SK-N-SH (cell line): Measurements from ENCODE around the gene MAPKAP1. TPM values are rescaled to one million over a fixed set of nuclear protein-coding genes. Genes with fewer than 3 reads are reported as not detected.

Source experiments
- CTCF ChIA-PET: fragments of 300-600, 350-600 bp; formaldehyde crosslinking; extraction: SDS; loops from one replicate; lab custom pipeline; 2021; lab: Yijun Ruan, JAX
- POLR2A ChIA-PET: fragments of 350-600 bp; sonication (Branson Sonifier 250); formaldehyde crosslinking; extraction: SDS; loops from one replicate; lab custom pipeline; 2020; ENCODE audit warnings: antibody characterized with exemption, inconsistent platforms; lab: Yijun Ruan, JAX
- DNase-seq: peaks from one replicate; pipeline ENCODE4 v3.0.0; 2012
- H2AFZ ChIP-seq: fragments of 200-600 bp; sonication (generic); 2 replicates; pipeline ENCODE4 v1.8.1; 2016; ENCODE audit warnings: antibody characterized with exemption, mild to moderate bottlenecking, low read depth
- H3F3A ChIP-seq: fragments of 200-600 bp; sonication (generic); replicated peaks from 2 replicates; pipeline ENCODE3; 2016; ENCODE audit warnings: antibody characterized with exemption, mild to moderate bottlenecking; ENCODE audit not compliant: insufficient read depth
- H3K27ac ChIP-seq, 2 experiments: fragments of 200-500 bp in 1 of 2; fragments of 200-600 bp in 1 of 2; sonication (Bioruptor generic) in 1 of 2; sonication (generic), shearing (Covaris generic) in 1 of 2; 2 replicates each; pipeline versions ENCODE4 v1.5.1 to v1.6.1; 2014 to 2016; ENCODE audit warnings: low read depth in 2 of 2, inconsistent platforms in 1 of 2, low read length in 1 of 2, mild to moderate bottlenecking in 1 of 2, mixed read lengths in 1 of 2
- H3K27me3 ChIP-seq: fragments of 200-600 bp; sonication (generic), shearing (Covaris generic); 2 replicates; pipeline ENCODE4 v1.6.1; 2016; ENCODE audit warnings: mixed run types; ENCODE audit not compliant: insufficient read depth
- H3K36me3 ChIP-seq, 2 experiments: fragments of 200-500 bp in 1 of 2; fragments of 200-600 bp in 1 of 2; sonication (Bioruptor generic) in 1 of 2; sonication (generic) in 1 of 2; replicated peaks in 1 of 2; 2 replicates each; pipeline versions ENCODE3 to v1.5.1; 2014 to 2016; ENCODE audit warnings: low read length in 1 of 2, mild to moderate bottlenecking in 1 of 2; ENCODE audit not compliant: insufficient read depth in 2 of 2, control insufficient read depth in 1 of 2
- H3K4me1 ChIP-seq, 2 experiments: fragments of 200-500 bp in 1 of 2; fragments of 200-600 bp in 1 of 2; sonication (Bioruptor generic) in 1 of 2; sonication (generic), shearing (Covaris generic) in 1 of 2; 2 replicates each; pipeline versions ENCODE4 v1.5.1 to v1.6.1; 2014 to 2016; ENCODE audit warnings: low read depth in 1 of 2, low read length in 1 of 2, mixed run types in 1 of 2; ENCODE audit not compliant: insufficient read depth in 2 of 2, control insufficient read depth in 1 of 2
- H3K4me2 ChIP-seq: fragments of 200-600 bp; sonication (generic), shearing (Covaris generic); 2 replicates; pipeline ENCODE4 v1.6.1; 2017; ENCODE audit warnings: mixed run types
- H3K4me3 ChIP-seq, 2 experiments: fragments of 200-500 bp in 1 of 2; fragments of 200-600 bp in 1 of 2; sonication (Bioruptor generic) in 1 of 2; sonication (generic), shearing (Covaris generic) in 1 of 2; 2 replicates each; pipeline versions ENCODE4 v1.5.1 to v1.8.1; 2014 to 2016; ENCODE audit warnings: low read depth in 2 of 2, inconsistent platforms in 1 of 2, low read length in 1 of 2, mild to moderate bottlenecking in 1 of 2, mixed read lengths in 1 of 2, moderate library complexity in 1 of 2
- H3K79me2 ChIP-seq: fragments of 200-600 bp; sonication (generic); 2 replicates; pipeline ENCODE4 v1.8.1; 2017; ENCODE audit warnings: mild to moderate bottlenecking; ENCODE audit not compliant: insufficient read depth
- H3K9ac ChIP-seq: fragments of 200-600 bp; sonication (generic); 2 replicates; pipeline ENCODE4 v1.6.1; 2017; ENCODE audit warnings: mixed run types
- H3K9me2 ChIP-seq: fragments of 200-600 bp; sonication (generic); 2 replicates; pipeline ENCODE4 v1.6.1; 2017; ENCODE audit warnings: mixed run types
- H3K9me3 ChIP-seq: fragments of 200-600 bp; sonication (generic); 2 replicates; pipeline ENCODE4 v1.6.1; 2017; ENCODE audit warnings: mixed run types, mild to moderate bottlenecking, moderate library complexity
- H4K20me1 ChIP-seq: fragments of 200-600 bp; sonication (generic); 2 replicates; pipeline ENCODE4 v1.6.1; 2017; ENCODE audit warnings: mild to moderate bottlenecking, mixed run types; ENCODE audit not compliant: insufficient read depth
- CHD2 ChIP-seq: fragments of 150-350 bp; IDR thresholded peaks from 2 replicates; pipeline ENCODE4 v1.6.1; 2018; ENCODE audit warnings: low read length; ENCODE audit not compliant: partially characterized antibody
- EZH2phosphoT487 ChIP-seq: fragments of 200-600 bp; sonication (generic); IDR thresholded peaks from 2 replicates; pipeline ENCODE4 v1.6.1; 2017; ENCODE audit warnings: low read depth, mixed run types, mild to moderate bottlenecking, antibody characterized with exemption, moderate library complexity, borderline replicate concordance
- FOXJ3 ChIP-seq: sonication (generic); formaldehyde crosslinking; IDR thresholded peaks from 2 replicates; pipeline ENCODE4 v1.5.1; 2020; ENCODE audit warnings: mild to moderate bottlenecking, missing genetic modification reagents
- GABPA ChIP-seq: IDR thresholded peaks from 2 replicates; pipeline ENCODE4 v1.4.0; 2012; ENCODE audit warnings: low read depth, mild to moderate bottlenecking
- GATA2 ChIP-seq: sonication (generic); formaldehyde crosslinking; IDR thresholded peaks from 2 replicates; pipeline ENCODE4 v1.5.0; 2020; ENCODE audit warnings: mild to moderate bottlenecking, missing genetic modification reagents
- MEF2A ChIP-seq: IDR thresholded peaks from 2 replicates; pipeline ENCODE4 v1.4.0; 2012; ENCODE audit warnings: low read depth, borderline replicate concordance
- MXI1 ChIP-seq: IDR thresholded peaks from 2 replicates; pipeline ENCODE4 v1.6.1; 2012; ENCODE audit warnings: mild to moderate bottlenecking, low read depth, low read length, improper control_type of control experiment
- NRF1 ChIP-seq: IDR thresholded peaks from 2 replicates; pipeline ENCODE4 v1.6.1; 2012; ENCODE audit warnings: low read depth, mild to moderate bottlenecking, low read length
- POLR2AphosphoS5 ChIP-seq: IDR thresholded peaks from 2 replicates; pipeline ENCODE4 v1.6.1; 2012; ENCODE audit warnings: low read depth, low read length
- RCOR1 ChIP-seq: fragments of 150-350 bp; IDR thresholded peaks from 2 replicates; pipeline ENCODE4 v1.6.1; 2017; ENCODE audit warnings: antibody characterized with exemption, low read length
- RFX5 ChIP-seq: IDR thresholded peaks from 2 replicates; pipeline ENCODE4 v1.6.1; 2012; ENCODE audit warnings: mild to moderate bottlenecking, improper control_type of control experiment, low read length
- TCF12 ChIP-seq: IDR thresholded peaks from 2 replicates; pipeline ENCODE4 v1.4.0; 2012
- WGBS: methylation state at CpG from one replicate; pipeline ENCODE4 v1.1.6; 2017; ENCODE audit warnings: low lambda C conversion rate; 5-methylcytosine and 5-hydroxymethylcytosine counted together
- polyA plus RNA-seq, 3 experiments: library from polyadenylated mRNA; depleted of rRNA; stranded (reverse); fragments of >200 nt; gene quantifications; 2 replicates each; pipeline ENCODE4 v1.2.3, GENCODE V29; 2012
- TF ChIP-seq, protein P1 (sequence below): IDR thresholded peaks from 2 replicates; pipeline ENCODE4 v1.4.0; 2012; ENCODE audit warnings: low read depth, borderline replicate concordance
- TF ChIP-seq, protein P2 (sequence below): IDR thresholded peaks from 2 replicates; pipeline ENCODE4; 2012
- TF ChIP-seq, protein P3 (sequence below): IDR thresholded peaks from 2 replicates; pipeline ENCODE4 v1.6.1; 2012; ENCODE audit warnings: mild to moderate bottlenecking, low read depth, low read length, moderate library complexity
- TF ChIP-seq, protein P4 (sequence below): IDR thresholded peaks from 2 replicates; pipeline ENCODE4 v1.4.0; 2012; ENCODE audit warnings: low read depth, borderline replicate concordance
- TF ChIP-seq, protein P5 (sequence below): IDR thresholded peaks from 2 replicates; pipeline ENCODE4 v1.4.0; 2012; ENCODE audit warnings: low read depth
- TF ChIP-seq, protein P6 (sequence below): fragments of 150-350 bp; IDR thresholded peaks from 2 replicates; pipeline ENCODE4 v1.6.1; 2017; ENCODE audit warnings: antibody characterized with exemption, low read length, low read depth, borderline replicate concordance

MAPKAP1 gene
- polyA plus RNA-seq, 1 of the 3 experiments (the other 2 are of a cell fraction) = 117 TPM

DNA sequence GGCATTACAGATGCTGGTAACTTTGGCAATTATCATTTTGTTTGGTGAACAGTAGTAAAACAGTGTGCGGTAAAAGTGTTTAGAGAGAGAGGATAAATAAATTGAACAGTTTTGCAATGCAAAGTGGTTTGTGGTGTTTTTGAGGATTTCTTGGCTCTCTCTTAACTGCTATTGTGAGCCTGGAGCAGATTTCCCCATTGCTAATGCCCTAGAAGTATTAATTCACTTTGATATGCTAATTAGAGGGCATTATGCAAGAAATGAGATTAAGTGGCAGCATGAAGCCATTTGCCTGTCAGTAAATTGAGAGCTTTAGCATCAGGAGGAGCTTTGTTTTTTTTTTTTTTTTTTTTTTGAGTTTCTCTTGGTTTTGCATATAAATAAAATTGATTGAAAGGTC is 48.3 kb upstream of the MAPKAP1 start (continued):
- TF ChIP-seq RFX5 (no peak), GABPA (no peak), POLR2AphosphoS5 (no peak), CHD2 (no peak), MEF2A (no peak), FOXJ3 (CRISPR knock-in tag) (no peak), NRF1 (no peak), EZH2phosphoT487 (no peak), MXI1 (peak; percentile 22; the same call in 1 of the 2 replicates), RCOR1 (peak; percentile 46; the same call in 1 of the 2 replicates)
- TF ChIP-seq, protein P1, sequence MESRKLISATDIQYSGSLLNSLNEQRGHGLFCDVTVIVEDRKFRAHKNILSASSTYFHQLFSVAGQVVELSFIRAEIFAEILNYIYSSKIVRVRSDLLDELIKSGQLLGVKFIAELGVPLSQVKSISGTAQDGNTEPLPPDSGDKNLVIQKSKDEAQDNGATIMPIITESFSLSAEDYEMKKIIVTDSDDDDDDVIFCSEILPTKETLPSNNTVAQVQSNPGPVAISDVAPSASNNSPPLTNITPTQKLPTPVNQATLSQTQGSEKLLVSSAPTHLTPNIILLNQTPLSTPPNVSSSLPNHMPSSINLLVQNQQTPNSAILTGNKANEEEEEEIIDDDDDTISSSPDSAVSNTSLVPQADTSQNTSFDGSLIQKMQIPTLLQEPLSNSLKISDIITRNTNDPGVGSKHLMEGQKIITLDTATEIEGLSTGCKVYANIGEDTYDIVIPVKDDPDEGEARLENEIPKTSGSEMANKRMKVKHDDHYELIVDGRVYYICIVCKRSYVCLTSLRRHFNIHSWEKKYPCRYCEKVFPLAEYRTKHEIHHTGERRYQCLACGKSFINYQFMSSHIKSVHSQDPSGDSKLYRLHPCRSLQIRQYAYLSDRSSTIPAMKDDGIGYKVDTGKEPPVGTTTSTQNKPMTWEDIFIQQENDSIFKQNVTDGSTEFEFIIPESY = no peak
- TF ChIP-seq, protein P2, sequence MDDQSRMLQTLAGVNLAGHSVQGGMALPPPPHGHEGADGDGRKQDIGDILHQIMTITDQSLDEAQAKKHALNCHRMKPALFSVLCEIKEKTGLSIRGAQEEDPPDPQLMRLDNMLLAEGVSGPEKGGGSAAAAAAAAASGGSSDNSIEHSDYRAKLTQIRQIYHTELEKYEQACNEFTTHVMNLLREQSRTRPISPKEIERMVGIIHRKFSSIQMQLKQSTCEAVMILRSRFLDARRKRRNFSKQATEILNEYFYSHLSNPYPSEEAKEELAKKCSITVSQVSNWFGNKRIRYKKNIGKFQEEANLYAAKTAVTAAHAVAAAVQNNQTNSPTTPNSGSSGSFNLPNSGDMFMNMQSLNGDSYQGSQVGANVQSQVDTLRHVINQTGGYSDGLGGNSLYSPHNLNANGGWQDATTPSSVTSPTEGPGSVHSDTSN = no peak

DNA sequence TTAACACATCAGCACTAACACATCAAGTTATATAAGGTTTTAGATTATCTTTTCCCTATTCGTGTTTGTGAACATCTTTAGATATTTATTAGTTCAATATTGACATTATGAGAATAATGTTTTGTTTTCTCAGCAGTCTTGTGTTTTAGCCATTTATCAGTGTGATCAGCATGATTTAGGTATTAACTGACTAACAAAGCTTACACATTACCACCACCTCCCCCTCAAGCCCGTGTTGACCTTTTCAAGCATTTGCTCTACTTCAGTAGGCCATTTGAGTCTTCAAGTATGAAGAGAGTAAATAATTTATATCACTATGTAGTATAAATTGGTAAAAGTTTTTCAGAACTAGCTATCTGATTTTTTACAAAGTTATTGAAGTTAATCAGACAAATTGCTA is 47.1 kb upstream of the MAPKAP1 start:
- H3K4me2 ChIP-seq = peak overlapping the region; percentile 30; the same call in 1 of the 2 replicates
- peaks cover 15% of the 10 kb centered on the region for H3F3A ChIP-seq
- no peak overlapping the region for H3K9ac ChIP-seq
- 42% methylated on average over 2 of the region's 2 CpGs for WGBS
- no peak overlapping the region for H3K4me3 ChIP-seq
- peaks cover 70 to 81% of the 10 kb centered on the region in 2 experiments for H3K36me3 ChIP-seq
- H3K27me3 ChIP-seq = no peaks in the 10 kb centered on the region
- no peaks in the 10 kb centered on the region for H3K9me3 ChIP-seq
- peak overlapping the region; percentile 1 to 44; a peak in 3 of 4 replicates for H3K27ac ChIP-seq
- DNase-seq = no peak
- peaks cover 34% of the 10 kb centered on the region; the same call in 1 of the 2 replicates for H4K20me1 ChIP-seq
- ChIA-PET CTCF (interaction anchor here (0.8 to 1.4 kb wide), 3 partner anchors 10 to 346 kb away, joined by 3 read pairs; no protein-coding TSS in a partner anchor), POLR2A (no interaction called here)
- H3K4me1 ChIP-seq = peaks cover 20 to 67% of the 10 kb centered on the region in 2 experiments; a peak in 3 of 4 replicates
- H3K79me2 ChIP-seq = peaks cover 100% of the 10 kb centered on the region
- H3K9me2 ChIP-seq = no peaks in the 10 kb centered on the region
- no peak overlapping the region for H2AFZ ChIP-seq
- TF ChIP-seq MEF2A (no peak), FOXJ3 (CRISPR knock-in tag) (no peak), TCF12 (no peak), GATA2 (CRISPR knock-in tag) (no peak), CHD2 (no peak)
- TF ChIP-seq, protein P3, sequence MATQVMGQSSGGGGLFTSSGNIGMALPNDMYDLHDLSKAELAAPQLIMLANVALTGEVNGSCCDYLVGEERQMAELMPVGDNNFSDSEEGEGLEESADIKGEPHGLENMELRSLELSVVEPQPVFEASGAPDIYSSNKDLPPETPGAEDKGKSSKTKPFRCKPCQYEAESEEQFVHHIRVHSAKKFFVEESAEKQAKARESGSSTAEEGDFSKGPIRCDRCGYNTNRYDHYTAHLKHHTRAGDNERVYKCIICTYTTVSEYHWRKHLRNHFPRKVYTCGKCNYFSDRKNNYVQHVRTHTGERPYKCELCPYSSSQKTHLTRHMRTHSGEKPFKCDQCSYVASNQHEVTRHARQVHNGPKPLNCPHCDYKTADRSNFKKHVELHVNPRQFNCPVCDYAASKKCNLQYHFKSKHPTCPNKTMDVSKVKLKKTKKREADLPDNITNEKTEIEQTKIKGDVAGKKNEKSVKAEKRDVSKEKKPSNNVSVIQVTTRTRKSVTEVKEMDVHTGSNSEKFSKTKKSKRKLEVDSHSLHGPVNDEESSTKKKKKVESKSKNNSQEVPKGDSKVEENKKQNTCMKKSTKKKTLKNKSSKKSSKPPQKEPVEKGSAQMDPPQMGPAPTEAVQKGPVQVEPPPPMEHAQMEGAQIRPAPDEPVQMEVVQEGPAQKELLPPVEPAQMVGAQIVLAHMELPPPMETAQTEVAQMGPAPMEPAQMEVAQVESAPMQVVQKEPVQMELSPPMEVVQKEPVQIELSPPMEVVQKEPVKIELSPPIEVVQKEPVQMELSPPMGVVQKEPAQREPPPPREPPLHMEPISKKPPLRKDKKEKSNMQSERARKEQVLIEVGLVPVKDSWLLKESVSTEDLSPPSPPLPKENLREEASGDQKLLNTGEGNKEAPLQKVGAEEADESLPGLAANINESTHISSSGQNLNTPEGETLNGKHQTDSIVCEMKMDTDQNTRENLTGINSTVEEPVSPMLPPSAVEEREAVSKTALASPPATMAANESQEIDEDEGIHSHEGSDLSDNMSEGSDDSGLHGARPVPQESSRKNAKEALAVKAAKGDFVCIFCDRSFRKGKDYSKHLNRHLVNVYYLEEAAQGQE = no peak
- TF ChIP-seq, protein P2 = no peak
- TF ChIP-seq, protein P1 = no peak
- TF ChIP-seq, protein P4, sequence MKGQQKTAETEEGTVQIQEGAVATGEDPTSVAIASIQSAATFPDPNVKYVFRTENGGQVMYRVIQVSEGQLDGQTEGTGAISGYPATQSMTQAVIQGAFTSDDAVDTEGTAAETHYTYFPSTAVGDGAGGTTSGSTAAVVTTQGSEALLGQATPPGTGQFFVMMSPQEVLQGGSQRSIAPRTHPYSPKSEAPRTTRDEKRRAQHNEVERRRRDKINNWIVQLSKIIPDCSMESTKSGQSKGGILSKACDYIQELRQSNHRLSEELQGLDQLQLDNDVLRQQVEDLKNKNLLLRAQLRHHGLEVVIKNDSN = no peak
- TF ChIP-seq, protein P5, sequence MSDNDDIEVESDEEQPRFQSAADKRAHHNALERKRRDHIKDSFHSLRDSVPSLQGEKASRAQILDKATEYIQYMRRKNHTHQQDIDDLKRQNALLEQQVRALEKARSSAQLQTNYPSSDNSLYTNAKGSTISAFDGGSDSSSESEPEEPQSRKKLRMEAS = no peak
- TF ChIP-seq, protein P6, sequence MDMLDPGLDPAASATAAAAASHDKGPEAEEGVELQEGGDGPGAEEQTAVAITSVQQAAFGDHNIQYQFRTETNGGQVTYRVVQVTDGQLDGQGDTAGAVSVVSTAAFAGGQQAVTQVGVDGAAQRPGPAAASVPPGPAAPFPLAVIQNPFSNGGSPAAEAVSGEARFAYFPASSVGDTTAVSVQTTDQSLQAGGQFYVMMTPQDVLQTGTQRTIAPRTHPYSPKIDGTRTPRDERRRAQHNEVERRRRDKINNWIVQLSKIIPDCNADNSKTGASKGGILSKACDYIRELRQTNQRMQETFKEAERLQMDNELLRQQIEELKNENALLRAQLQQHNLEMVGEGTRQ = no peak
